Stimulated activated CD4-positive, alpha-beta T cell treated with anti-CD3 and anti-CD28 coated beads, Interleukin-12 subunit alpha, Interleukin-12 subunit beta, amount 100 ng/mL, for 24 hours (primary cell): ENCODE measurements around the gene NLGN4Y.

Source experiments
- DNase-seq, 2 experiments: peaks; one replicate each; pipeline ENCODE4 v3.0.0-alpha.2; 2020; ENCODE audit warnings: low read depth in 2 of 2

The NLGN4Y gene

GRCh38 chrY:14644157-14644952, 120.0 kb downstream of the NLGN4Y start:
- DNase-seq: no peak

- DNase-seq: no peak
Measured at GRCh38 chrY:14679181-14679580, 154.9 kb downstream of the NLGN4Y start.

- DNase-seq: no peak
Measured at GRCh38 chrY:14694543-14694942, 170.2 kb downstream of the NLGN4Y start.

GRCh38 chrY:14708158-14708557, 183.8 kb downstream of the NLGN4Y start:
- no peak for DNase-seq

GRCh38 chrY:14741596-14741995, 217.3 kb downstream of the NLGN4Y start:
- DNase-seq: no peak

GRCh38 chrY:14748329-14748728, 224.0 kb downstream of the NLGN4Y start:
- no peak for DNase-seq

GRCh38 chrY:14755571-14755970, 231.2 kb downstream of the NLGN4Y start:
- no peak for DNase-seq

GRCh38 chrY:14762903-14763302, 238.6 kb downstream of the NLGN4Y start:
- no peak for DNase-seq

GRCh38 chrY:14763600-14763999, 239.3 kb downstream of the NLGN4Y start:
- DNase-seq: no peak

GRCh38 chrY:14778208-14778607, 253.9 kb downstream of the NLGN4Y start:
- DNase-seq: no peak

- DNase-seq: no peak
Measured at GRCh38 chrY:14793104-14793503, 268.8 kb downstream of the NLGN4Y start.

- DNase-seq: no peak
Measured at GRCh38 chrY:14793674-14794073, 269.3 kb downstream of the NLGN4Y start.

- DNase-seq: no peak
Measured at GRCh38 chrY:14798010-14798409, 273.7 kb downstream of the NLGN4Y start.

- DNase-seq: no peak
Measured at GRCh38 chrY:14801096-14801495, 276.8 kb downstream of the NLGN4Y start.

GRCh38 chrY:14802125-14802524, 277.8 kb downstream of the NLGN4Y start:
- DNase-seq: no peak

- no peak for DNase-seq
Measured at GRCh38 chrY:14804041-14804440, 279.7 kb downstream of the NLGN4Y start.

GRCh38 chrY:14818452-14818851, 294.1 kb downstream of the NLGN4Y start:
- DNase-seq: no peak

- no peak for DNase-seq
Measured at GRCh38 chrY:14822201-14822600, 297.9 kb downstream of the NLGN4Y start.

- DNase-seq: no peak
Measured at GRCh38 chrY:14822906-14823305, 298.6 kb downstream of the NLGN4Y start.

GRCh38 chrY:14824583-14824982, 300.3 kb downstream of the NLGN4Y start:
- DNase-seq: no peak

GRCh38 chrY:14825728-14826127, 301.4 kb downstream of the NLGN4Y start:
- no peak for DNase-seq

GRCh38 chrY:14828531-14828930, 304.2 kb downstream of the NLGN4Y start:
- no peak for DNase-seq

- DNase-seq: no peak
Measured at GRCh38 chrY:14829366-14829885, 305.1 kb downstream of the NLGN4Y start.
